GM18498 (cell line): ENCODE data around the gene TGFB1.

ENCODE experiments used
- ATAC-seq: cut with Tn5 transposase; IDR thresholded peaks from one replicate; pipeline ENCODE4 v1.9.1; 2021; ENCODE audit warnings: mild to moderate bottlenecking, moderate library complexity; ENCODE audit not compliant: unreplicated experiment

The TGFB1 gene

GRCh38 chr19:41323023-41323422 lies 30.7 kb downstream of the TGFB1 start:
- no peak for ATAC-seq

- no peak for ATAC-seq
Observed at GRCh38 chr19:41322451-41322850, 31.3 kb downstream of the TGFB1 start.

GRCh38 chr19:41321600-41322270 lies 32.0 kb downstream of the TGFB1 start:
- no peak for ATAC-seq

DNA sequence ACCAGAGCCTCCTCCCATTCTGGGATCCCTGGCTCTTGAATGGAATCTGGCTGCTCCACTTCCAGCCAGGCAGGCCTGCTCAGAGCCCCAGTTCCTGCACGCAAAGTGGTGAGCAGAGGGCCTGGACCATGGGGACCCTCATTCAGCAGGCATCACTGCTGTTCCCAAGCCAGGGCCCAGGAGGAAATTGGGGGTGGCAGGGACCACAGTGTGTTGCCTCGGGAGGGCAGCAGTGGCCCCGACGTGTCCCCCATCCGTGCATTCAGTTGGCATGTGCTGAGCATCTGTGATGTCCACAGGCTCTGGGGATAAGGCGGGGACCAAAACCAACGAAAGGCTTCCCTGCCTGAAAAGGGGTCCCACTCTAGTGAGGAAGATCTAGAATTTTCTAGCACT lies 32.5 kb downstream of the TGFB1 start:
- ATAC-seq = no peak

GRCh38 chr19:41320568-41320967 lies 33.2 kb downstream of the TGFB1 start:
- ATAC-seq = no peak

- no peak for ATAC-seq
Observed at GRCh38 chr19:41320185-41320518, 33.6 kb downstream of the TGFB1 start.

GRCh38 chr19:41319500-41320184 lies 34.1 kb downstream of the TGFB1 start:
- ATAC-seq = no peak

DNA sequence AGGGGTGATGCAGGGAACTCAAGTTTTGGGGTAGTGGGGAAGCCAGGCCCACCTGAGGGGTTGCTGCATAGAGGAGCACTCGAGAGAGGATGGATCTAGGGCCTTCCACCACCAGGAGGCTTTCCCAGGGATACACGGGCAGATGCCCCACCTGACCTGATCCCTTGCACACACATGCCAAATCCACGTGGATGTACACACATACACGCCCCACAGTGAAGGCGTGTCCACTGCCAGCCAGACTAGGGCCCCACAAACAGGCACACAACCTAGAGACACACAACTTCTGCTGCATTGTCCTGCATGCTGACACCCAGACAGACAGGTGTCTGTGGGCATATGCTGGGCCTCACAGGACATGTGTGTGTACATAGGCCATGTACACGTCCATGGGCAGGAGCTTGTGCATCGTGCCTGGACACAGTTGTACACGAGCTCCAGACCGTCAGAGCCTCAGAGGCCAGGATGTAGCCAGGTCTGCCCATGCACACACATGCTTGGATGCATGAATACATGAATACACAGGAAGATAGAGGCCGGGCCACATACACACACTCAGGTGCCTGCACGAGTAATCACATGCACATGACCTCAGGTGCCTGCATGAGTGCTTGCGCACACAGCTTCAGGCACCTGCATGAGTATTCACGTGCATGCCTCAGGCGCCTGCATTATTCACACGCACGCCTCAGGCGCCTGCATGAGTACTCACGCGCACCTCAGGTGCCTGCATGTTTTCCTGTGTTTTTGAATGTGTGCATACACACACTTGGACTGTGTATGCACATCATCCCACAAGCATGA lies 34.8 kb downstream of the TGFB1 start:
- no peak for ATAC-seq

- ATAC-seq = no peak
Observed at GRCh38 chr19:41316306-41316920, 37.3 kb downstream of the TGFB1 start.

DNA sequence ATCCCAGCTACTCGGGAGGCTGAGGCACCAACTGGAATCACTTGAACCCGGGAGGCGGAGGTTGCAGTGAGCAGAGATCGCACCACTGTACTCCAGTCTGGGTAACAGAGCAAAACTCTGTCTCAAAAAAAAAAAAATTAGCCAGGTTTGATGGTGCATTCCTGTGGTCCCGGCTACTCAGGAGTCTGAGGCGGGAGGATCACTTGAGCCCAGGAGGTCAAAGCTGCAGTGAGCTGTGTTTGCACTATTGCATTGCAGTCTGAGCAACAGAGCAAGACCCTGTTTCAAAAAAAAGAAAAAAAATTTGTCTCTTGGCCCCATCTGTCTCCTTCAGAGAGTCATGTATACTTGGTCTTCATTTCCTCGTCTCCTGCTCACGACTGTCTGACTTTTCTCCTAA lies 42.1 kb downstream of the TGFB1 start:
- ATAC-seq = no peak

DNA sequence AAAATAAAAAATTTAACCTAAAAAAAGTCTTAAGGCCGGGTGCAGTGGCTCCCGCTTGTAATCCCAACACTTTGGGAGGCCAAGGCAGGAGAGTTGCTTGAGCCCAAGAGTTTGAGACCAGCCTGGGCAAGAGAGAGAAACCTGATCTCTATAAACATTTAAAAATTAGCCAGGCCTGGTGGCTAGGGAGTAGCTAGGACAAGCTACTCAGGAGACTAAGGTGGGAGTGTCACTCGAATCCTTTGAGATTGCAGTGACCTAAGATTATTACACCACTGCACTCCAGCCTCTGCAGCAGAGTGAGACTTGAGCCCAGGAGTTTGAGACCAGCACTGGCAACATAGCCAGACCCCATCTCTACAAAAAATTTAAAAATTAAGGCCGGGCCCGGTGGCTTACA lies 42.6 kb downstream of the TGFB1 start:
- no peak for ATAC-seq

- ATAC-seq = peak; percentile 68
Observed at GRCh38 chr19:41310033-41310831, 43.5 kb downstream of the TGFB1 start, which contains the start of gene CCDC97. TSS of gene CCDC97 (plus strand) at chr19:41310172. CDS start at chr19:41310311, 139 bp downstream.

GRCh38 chr19:41309180-41310032 lies 44.3 kb downstream of the TGFB1 start:
- ATAC-seq = no peak

DNA sequence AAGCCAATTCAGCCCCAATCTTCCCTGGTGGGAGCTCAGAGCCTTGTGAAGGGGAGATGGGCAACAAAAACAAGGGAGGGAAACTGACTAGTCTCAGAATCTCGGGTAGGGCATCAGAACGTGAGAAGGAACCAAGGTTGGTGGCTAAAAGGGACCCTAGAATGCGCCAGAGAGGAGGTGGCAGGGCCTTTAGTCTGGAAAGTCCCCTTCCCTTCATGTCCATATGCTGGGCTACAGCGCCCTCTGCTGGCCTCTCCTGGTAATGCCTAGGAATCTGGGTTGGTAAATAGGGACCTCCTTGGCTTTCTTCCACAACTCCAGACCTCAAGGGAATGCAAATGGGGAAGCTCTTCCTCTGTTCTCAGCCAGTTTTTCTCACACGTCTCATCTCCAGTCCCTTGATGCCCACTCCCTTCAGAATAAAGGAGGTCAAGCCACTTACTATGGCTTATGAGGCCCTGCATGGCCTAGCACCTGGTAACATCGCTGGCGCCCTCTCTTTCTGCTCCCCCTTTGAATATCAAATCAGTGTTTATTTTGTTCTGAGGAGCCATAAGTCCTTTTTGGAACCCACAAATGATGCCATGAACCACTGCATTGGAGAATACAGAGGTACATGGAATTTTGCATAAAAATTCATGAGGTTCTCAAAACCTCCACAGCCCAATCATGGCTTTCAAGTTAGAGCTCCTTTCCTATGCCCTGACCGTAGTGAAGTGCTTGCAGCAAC lies 45.1 kb downstream of the TGFB1 start:
- ATAC-seq = peak; percentile 34

GRCh38 chr19:41307954-41308449 lies 45.7 kb downstream of the TGFB1 start:
- no peak for ATAC-seq

GRCh38 chr19:41307090-41307875 lies 46.4 kb downstream of the TGFB1 start:
- ATAC-seq = no peak

DNA sequence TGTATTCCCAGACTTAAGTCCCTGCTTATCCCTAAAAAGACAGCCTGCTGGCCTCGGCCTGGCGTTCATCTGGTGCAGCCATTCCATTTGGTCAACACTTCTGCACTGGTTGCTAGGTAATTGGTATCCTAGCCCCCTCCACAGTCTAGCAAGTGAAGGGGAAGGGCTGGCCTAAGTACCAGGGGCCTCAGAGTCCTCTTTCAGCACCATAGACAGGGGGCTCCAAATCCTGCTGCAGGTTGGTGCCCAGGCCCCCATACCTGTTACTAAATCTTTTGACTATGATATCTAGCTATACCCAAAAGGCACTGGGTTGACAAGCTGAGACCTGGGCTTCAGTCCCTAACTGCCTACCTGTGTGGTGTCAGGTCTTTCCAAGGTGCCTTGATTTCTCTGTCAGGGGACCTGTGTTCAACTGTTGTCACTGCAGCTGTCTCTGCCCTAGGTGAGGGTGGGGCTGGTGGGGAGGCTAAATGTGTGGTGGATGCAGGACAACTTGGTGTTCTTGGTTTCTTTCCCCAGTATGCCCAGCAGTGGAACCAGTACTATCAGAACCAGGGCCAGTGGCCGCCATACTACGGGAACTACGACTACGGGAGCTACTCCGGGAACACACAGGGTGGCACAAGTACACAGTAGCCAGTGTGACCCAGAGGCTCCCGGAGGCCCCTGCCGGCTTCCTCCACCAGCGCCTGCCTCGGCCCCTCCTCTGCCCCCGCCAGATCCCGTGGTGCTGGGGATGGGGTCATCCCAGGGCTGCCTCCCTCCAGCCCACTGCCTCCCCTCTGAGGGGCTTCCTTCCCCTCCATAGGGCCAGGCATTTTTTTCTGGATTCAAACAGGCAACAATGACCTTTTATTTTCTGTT lies 47.6 kb downstream of the TGFB1 start:
- ATAC-seq = no peak
